HG03575 (cell line): ENCODE data around the gene EHMT1.

ENCODE experiments used
- ATAC-seq: cut with Tn5 transposase; IDR thresholded peaks from one replicate; pipeline ENCODE4 v1.9.1; 2021; ENCODE audit not compliant: unreplicated experiment, insufficient number of reproducible peaks, low FRiP score; ENCODE audit errors: extremely low read depth

The EHMT1 gene

GRCh38 chr9:137744632-137745183 is 125.9 kb downstream of the EHMT1 start:
- ATAC-seq, result no peak

- ATAC-seq, result no peak
These were observed 126.8 kb downstream of the EHMT1 start for GRCh38 chr9:137745541-137745991.

GRCh38 chr9:137748311-137748710 is 129.5 kb downstream of the EHMT1 start:
- no peak for ATAC-seq

- ATAC-seq, result no peak
These were observed 129.9 kb downstream of the EHMT1 start for GRCh38 chr9:137748741-137749140.

- no peak for ATAC-seq
These were observed 130.7 kb downstream of the EHMT1 start for GRCh38 chr9:137749511-137749910.

- ATAC-seq, result no peak
These were observed 131.2 kb downstream of the EHMT1 start for GRCh38 chr9:137750007-137750406.

- no peak for ATAC-seq
These were observed 131.8 kb downstream of the EHMT1 start for GRCh38 chr9:137750566-137750965.

- no peak for ATAC-seq
These were observed 132.8 kb downstream of the EHMT1 start for GRCh38 chr9:137751616-137752015.

- ATAC-seq, result no peak
These were observed 133.6 kb downstream of the EHMT1 start for GRCh38 chr9:137752426-137752825.

GRCh38 chr9:137753192-137753765 is 134.5 kb downstream of the EHMT1 start:
- ATAC-seq, result no peak

GRCh38 chr9:137755261-137755927 is 136.6 kb downstream of the EHMT1 start:
- ATAC-seq, result no peak

GRCh38 chr9:137756045-137756744 is 137.4 kb downstream of the EHMT1 start:
- no peak for ATAC-seq

GRCh38 chr9:137757139-137757538 is 138.3 kb downstream of the EHMT1 start:
- ATAC-seq, result no peak

- ATAC-seq, result no peak
These were observed 138.8 kb downstream of the EHMT1 start for GRCh38 chr9:137757613-137758029.

- no peak for ATAC-seq
These were observed 139.3 kb downstream of the EHMT1 start for GRCh38 chr9:137758067-137758466.

- ATAC-seq, result no peak
These were observed 140.3 kb downstream of the EHMT1 start for GRCh38 chr9:137759117-137759516.

- no peak for ATAC-seq
These were observed 141.0 kb downstream of the EHMT1 start for GRCh38 chr9:137759649-137760321.

- no peak for ATAC-seq
These were observed 141.6 kb downstream of the EHMT1 start for GRCh38 chr9:137760426-137760825.

- no peak for ATAC-seq
These were observed 142.2 kb downstream of the EHMT1 start for GRCh38 chr9:137761032-137761431.
